ENCODE data around the gene RAF1.

Gene RAF1

GRCh38 chr3:12562451-12562850 lies 101.5 kb downstream of the RAF1 start:
- H3K36me3 ChIP-seq (ENCODE audit: low read length), result no peaks in the 10 kb centered on the region
- no peaks in the 10 kb centered on the region for H3K27me3 ChIP-seq (ENCODE audit: low read length)
- H3K9ac ChIP-seq (ENCODE audit: low read length), result no peak overlapping the region
- peaks cover 3% of the 10 kb centered on the region; the same call in 1 of the 2 replicates for H4K20me1 ChIP-seq (ENCODE audit: low read depth, low read length)
- H2AFZ ChIP-seq (ENCODE audit: low read depth, low read length, severe bottlenecking), result no peak overlapping the region
- no peaks in the 10 kb centered on the region for H3K9me2 ChIP-seq (replicated peaks; ENCODE audit: insufficient read depth, low read length)
- TF ChIP-seq EZH2phosphoT487 (conservative IDR thresholded peaks at IDR 0.05; ENCODE audit: low read length) (no peak), CTCF (IDR thresholded peaks at IDR 0.05; ENCODE audit: insufficient read depth, low read length, poor library complexity, severe bottlenecking) (no peak)
- no peaks in the 10 kb centered on the region for H3K9me3 ChIP-seq (ENCODE audit: insufficient read depth, low read length)
- peaks cover 98% of the 10 kb centered on the region for H3K79me2 ChIP-seq (ENCODE audit: insufficient read depth, low read length)
- no peak overlapping the region for H3K27ac ChIP-seq (ENCODE audit: low read depth, low read length)
- H3K4me2 ChIP-seq (ENCODE audit: low read depth, low read length, poor library complexity, severe bottlenecking), result no peak overlapping the region
- H3F3A ChIP-seq (ENCODE audit: insufficient read depth), result no peaks in the 10 kb centered on the region
- H3K4me3 ChIP-seq (ENCODE audit: insufficient read depth, low read length, poor library complexity, severe bottlenecking), result no peak overlapping the region

GRCh38 chr3:12561397-12561796 lies 102.5 kb downstream of the RAF1 start:
- no peak overlapping the region for H3K27ac ChIP-seq (ENCODE audit: low read depth, low read length)
- no peaks in the 10 kb centered on the region for H3K9me3 ChIP-seq (ENCODE audit: insufficient read depth, low read length)
- H3K4me2 ChIP-seq (ENCODE audit: low read depth, low read length, poor library complexity, severe bottlenecking), result no peak overlapping the region
- no peaks in the 10 kb centered on the region for H3K27me3 ChIP-seq (ENCODE audit: low read length)
- H3K9me2 ChIP-seq (replicated peaks; ENCODE audit: insufficient read depth, low read length), result no peaks in the 10 kb centered on the region
- no peak overlapping the region for H3K9ac ChIP-seq (ENCODE audit: low read length)
- no peaks in the 10 kb centered on the region for H3F3A ChIP-seq (ENCODE audit: insufficient read depth)
- no peak overlapping the region for H3K4me3 ChIP-seq (ENCODE audit: insufficient read depth, low read length, poor library complexity, severe bottlenecking)
- no peaks in the 10 kb centered on the region for H3K36me3 ChIP-seq (ENCODE audit: low read length)
- no peak for TF ChIP-seq CTCF (IDR thresholded peaks at IDR 0.05; ENCODE audit: insufficient read depth, low read length, poor library complexity, severe bottlenecking)
- TF ChIP-seq EZH2phosphoT487 (conservative IDR thresholded peaks at IDR 0.05; ENCODE audit: low read length), result no peak
- H3K79me2 ChIP-seq (ENCODE audit: insufficient read depth, low read length), result peaks cover 93% of the 10 kb centered on the region
- H2AFZ ChIP-seq (ENCODE audit: low read depth, low read length, severe bottlenecking), result no peak overlapping the region
- H4K20me1 ChIP-seq (ENCODE audit: low read depth, low read length), result peaks cover 3% of the 10 kb centered on the region; the same call in 1 of the 2 replicates

GRCh38 chr3:12560505-12561190 lies 103.3 kb downstream of the RAF1 start:
- TF ChIP-seq CTCF (IDR thresholded peaks at IDR 0.05; ENCODE audit: insufficient read depth, low read length, poor library complexity, severe bottlenecking) (no peak), EZH2phosphoT487 (conservative IDR thresholded peaks at IDR 0.05; ENCODE audit: low read length) (no peak)
- Histone ChIP-seq H3K36me3 (ENCODE audit: low read length) (no peaks in the 10 kb centered on the region), H3K27ac (ENCODE audit: low read depth, low read length) (no peak overlapping the region), H2AFZ (ENCODE audit: low read depth, low read length, severe bottlenecking) (no peak overlapping the region), H3K4me3 (ENCODE audit: insufficient read depth, low read length, poor library complexity, severe bottlenecking) (no peak overlapping the region), H3F3A (ENCODE audit: insufficient read depth) (no peaks in the 10 kb centered on the region), H3K9me3 (ENCODE audit: insufficient read depth, low read length) (no peaks in the 10 kb centered on the region), H3K4me2 (ENCODE audit: low read depth, low read length, poor library complexity, severe bottlenecking) (no peak overlapping the region), H4K20me1 (ENCODE audit: low read depth, low read length) (peaks cover 3% of the 10 kb centered on the region; the same call in 1 of the 2 replicates), H3K9me2 (replicated peaks; ENCODE audit: insufficient read depth, low read length) (no peaks in the 10 kb centered on the region), H3K9ac (ENCODE audit: low read length) (no peak overlapping the region), H3K27me3 (ENCODE audit: low read length) (no peaks in the 10 kb centered on the region), H3K79me2 (ENCODE audit: insufficient read depth, low read length) (peaks cover 85% of the 10 kb centered on the region)

Measured in SU-DHL-6 (cell line).